ENCODE results near the gene SLC9A7.

The SLC9A7 gene

DNA sequence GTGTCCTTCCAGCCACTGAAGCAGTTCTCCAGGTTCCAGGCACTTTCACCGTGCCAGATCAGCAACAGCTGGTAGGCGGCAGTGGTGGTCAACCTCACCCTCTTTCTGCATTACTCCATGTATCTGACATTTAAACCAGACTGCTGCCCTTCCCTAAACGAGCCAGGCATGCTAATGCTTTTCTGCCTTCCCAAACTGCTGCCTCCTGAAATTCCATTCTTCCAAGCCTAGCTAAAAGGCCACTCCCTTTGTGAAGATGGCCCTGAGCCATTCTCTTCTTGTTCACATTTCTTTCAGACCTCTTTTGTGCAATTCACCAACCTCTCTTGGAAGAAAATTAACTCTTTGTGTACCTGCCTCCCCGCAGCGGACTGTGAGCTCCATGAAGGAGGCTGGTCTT, 111.7 kb downstream of the SLC9A7 start:
- no peak for DNase-seq (ENCODE audit: low read depth)

DNA sequence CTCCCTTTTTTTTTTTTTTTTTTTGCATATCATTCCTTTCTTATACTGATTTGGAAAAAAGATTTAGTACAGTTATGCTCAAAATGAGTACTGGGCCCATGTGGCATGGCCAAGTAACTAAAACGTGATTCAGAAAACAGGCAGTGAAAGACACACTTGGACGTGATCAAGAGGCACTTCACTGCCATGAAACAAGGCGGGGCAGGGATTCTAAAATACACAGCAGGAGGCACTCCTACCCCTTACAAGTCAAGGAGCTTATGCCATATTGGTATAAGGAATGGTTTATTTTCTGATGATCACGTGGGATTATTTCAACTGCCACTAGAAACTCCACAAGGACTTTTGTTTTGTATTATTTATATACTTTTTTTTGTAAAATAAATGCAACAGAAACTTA, 113.3 kb downstream of the SLC9A7 start:
- no peak for DNase-seq (ENCODE audit: low read depth)

GRCh38 chrX:46643636-46644035, 115.3 kb downstream of the SLC9A7 start:
- no peak for DNase-seq (ENCODE audit: low read depth)

- peak; percentile 50 for DNase-seq (ENCODE audit: low read depth)
These were observed 116.8 kb downstream of the SLC9A7 start for GRCh38 chrX:46642145-46642544.

- peak; percentile 74 for DNase-seq (ENCODE audit: low read depth)
These were observed 121.0 kb downstream of the SLC9A7 start for GRCh38 chrX:46637938-46638337.

DNA sequence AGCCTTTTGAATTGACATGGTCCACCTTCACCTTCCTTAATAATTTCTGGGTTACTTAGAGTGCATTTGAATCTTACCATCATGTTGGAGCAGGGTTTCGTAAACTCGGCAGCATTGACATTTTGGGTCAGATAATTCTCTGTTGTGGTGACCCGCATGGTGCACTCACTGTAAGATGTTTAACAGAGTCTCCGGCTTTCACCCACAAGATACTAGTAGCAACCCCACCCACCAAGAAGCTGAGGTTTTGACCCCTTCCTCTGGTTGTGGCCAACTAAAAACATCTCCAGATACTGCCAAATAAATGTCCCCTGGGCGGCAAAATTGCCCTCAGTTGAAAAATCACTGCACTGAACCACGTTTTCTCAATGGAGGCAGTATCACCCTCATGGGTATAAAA, 122.7 kb downstream of the SLC9A7 start:
- no peak for DNase-seq (ENCODE audit: low read depth)

GRCh38 chrX:46635186-46635585, 123.7 kb downstream of the SLC9A7 start:
- no peak for DNase-seq (ENCODE audit: low read depth)

- DNase-seq (ENCODE audit: low read depth): no peak
These were observed 124.3 kb downstream of the SLC9A7 start for GRCh38 chrX:46634577-46634976.

DNA sequence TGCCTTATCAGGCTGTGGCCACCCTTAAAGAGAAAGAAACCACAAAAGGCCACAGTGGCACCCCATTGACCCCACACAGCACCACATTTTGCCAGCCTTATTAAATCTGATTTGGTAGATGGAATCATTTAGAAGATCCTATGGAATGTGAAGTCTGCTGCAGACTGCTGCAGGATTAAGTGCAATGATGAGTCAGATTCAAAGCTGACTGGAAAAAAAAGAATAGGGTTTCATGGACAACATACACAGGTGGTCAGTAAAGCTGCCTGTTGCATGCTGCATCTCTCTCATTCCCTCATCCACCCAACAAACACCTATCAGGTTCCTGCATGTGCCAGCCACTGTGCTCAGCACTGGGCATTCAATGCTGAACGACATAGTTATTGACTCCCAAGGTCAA, 128.8 kb downstream of the SLC9A7 start:
- peak; percentile 38 for DNase-seq (ENCODE audit: low read depth)

GRCh38 chrX:46628460-46629371, 130.2 kb downstream of the SLC9A7 start:
- DNase-seq (ENCODE audit: low read depth): peak; percentile 14

DNA sequence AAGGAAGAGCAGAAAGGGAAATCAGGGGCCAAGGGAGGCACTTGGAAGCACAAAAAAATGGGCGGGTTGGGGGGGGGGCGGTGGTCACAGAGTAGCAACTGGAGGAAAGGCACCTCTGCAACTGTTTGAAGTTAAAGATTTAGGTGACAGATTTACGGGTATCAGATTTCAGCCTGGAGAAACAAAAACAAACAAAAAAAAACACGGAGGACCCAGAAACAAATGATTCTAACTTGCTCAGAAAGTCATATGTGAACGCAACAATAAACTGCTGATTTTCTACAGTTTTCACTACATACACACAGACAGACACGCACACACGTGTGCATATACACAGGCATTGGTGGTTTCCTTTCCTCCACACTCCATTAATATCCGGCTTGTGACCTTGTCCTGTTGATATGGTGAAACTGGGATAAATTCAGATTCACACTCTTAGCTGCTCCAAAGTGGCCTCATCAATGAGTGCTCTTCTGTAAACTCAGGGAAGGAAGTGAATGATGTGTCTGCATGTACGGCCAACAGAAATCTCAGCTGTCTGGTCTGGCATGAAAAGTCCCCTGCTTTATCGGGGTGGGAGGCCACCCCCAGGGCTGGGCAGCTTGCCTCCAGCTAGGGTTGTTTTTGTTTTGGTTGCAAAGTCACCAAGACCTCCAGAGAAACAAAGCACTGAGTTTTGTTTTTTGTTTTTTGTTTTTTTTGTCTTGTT, 131.1 kb downstream of the SLC9A7 start:
- no peak for DNase-seq (ENCODE audit: low read depth)

DNA sequence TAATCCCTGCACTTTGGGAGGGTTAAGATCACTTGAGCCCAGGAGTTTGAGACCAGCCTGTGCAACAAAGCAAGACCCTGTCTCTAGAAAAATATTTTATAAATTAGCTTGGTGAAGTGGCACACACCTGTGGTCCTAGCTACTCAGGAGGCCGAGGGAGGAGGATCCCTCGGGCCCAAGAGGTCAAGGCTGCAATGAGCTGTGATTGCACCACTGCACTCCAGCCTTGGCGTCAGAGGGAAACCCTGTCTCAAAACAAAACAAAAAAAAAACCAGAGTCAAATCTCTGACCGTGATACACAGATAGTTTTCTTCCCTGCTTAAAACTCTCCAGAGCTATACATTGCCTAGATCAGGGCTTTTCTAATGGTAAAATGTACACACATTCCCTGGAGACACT, 131.9 kb downstream of the SLC9A7 start:
- no peak for DNase-seq (ENCODE audit: low read depth)

DNA sequence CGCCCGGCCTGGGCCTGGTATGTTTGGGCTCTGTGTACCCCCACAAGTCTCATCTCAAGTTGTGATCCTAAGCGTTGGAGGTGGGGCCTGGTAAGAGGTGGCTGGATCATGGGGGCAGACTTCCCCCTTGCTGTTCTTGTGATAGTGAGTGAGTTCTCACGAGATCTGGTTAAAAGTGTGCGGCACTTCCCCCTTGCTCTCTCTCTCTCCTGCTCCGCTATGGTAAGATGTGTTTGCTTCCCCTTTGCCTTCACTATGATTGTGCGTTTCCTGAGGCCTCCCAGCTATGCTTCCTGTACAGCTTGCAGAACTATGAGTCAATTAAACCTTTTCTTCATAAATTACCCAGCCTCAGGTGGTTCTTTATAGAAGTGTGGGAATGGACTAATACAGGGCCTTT, 132.4 kb downstream of the SLC9A7 start:
- DNase-seq (ENCODE audit: low read depth): no peak

- no peak for DNase-seq (ENCODE audit: low read depth)
These were observed 134.7 kb downstream of the SLC9A7 start for GRCh38 chrX:46624090-46624786.

DNA sequence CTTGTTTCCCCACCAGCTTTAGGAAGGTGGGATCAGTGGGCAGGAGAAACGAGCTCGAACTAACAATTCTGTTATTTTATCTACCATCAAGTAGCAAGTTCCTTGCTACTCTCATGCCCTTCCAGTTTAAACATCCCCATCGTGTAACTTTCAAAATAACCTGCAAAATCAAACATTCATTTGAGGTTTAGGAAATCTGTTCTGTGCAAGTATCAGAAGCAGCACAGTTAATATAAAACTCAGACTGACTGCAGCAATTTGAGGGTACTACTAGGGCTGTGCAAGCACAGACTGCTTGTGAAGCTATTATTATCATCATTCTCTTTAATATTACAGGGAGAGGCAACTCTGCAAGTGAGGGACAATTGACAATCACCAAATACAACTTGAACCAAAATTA, 137.3 kb downstream of the SLC9A7 start:
- no peak for DNase-seq (ENCODE audit: low read depth)

- DNase-seq (ENCODE audit: low read depth): no peak
These were observed 138.4 kb downstream of the SLC9A7 start for GRCh38 chrX:46620505-46620904.

DNA sequence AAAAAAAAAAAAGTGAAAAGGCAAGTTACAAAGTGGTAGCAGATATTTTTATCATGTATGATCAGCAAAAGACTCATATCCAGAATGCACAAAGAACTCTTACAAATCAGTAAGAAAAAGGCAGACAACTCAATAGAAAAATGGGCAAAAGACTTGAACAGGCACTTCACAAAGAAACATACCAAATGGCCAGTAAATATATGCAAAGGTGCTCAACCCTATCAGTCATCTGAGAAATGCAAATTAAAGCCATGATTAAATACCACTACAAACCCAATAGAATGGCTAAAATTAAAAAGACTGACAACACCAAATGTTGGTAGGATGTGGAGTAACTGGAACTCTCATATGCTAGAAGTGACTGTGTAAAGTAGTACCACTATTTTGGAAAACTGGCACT, 140.0 kb downstream of the SLC9A7 start:
- DNase-seq (ENCODE audit: low read depth): no peak

- DNase-seq (ENCODE audit: low read depth): no peak
These were observed 141.0 kb downstream of the SLC9A7 start for GRCh38 chrX:46617906-46618305.

- no peak for DNase-seq (ENCODE audit: low read depth)
These were observed 147.1 kb downstream of the SLC9A7 start for GRCh38 chrX:46611658-46612362.

DNA sequence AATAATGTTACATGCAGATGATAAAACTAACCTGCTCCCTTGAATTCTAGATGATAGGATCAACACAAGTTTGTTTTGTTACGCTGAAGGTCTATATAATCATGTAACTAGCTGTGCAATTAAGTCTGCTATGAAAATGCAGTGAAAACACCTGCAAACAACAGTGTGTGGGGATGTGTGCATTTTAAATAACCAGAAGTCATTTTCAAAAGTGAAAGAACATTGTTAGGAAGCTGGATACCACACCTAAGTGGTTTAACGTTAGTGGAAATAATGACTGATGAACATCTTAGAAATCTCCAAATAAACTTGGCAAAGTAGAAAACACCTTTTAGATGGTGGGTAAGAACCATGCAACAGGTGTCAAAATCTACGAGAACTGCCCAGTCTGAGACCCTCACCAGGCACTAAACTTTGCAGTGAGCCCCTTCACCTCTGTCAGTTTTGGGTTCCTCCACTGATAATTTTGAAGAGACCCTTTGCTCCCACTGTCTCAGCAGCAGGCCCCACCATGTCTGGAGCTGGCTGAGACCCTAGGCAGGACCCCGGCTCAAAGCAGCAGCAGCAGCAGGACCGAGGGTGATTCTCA, 148.8 kb downstream of the SLC9A7 start:
- DNase-seq (ENCODE audit: low read depth): no peak

DNA sequence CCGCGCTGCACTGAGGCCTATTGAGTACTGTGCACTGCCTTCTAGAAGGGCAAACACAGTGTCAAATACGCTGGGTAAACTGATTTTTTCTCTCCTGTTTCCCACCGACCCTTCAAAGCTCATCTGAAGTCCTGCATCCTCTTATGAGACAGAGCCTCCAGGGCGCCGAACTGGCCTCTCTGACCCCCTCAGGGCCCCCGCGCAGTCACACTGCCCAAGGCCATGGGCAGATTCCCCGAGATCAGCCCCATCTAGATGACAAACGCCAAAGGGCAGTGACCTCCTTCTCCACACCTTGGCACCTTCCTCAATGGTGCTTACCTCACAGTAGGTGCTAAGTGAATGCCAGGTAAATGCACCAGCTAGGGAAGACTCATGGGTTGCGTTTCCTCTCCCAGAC, 151.0 kb downstream of the SLC9A7 start:
- no peak for DNase-seq (ENCODE audit: low read depth)
